WTC11 (cell line): Measurements from ENCODE around the gene PRDX6. TPM values are rescaled to one million over a fixed set of nuclear protein-coding genes. Genes with fewer than 3 reads are reported as not detected.

Experiments
- ATAC-seq: fragments of 200-7000 bp; cut with Tn5 transposase; 2 replicates; pipeline ENCODE4 v1.10.0; 2021; ENCODE audit warnings: mild to moderate bottlenecking, moderate library complexity
- CTCF ChIA-PET: fragments of 300-600 bp; sonication (Branson Sonifier 250); formaldehyde crosslinking; loops from one replicate; lab custom pipeline; 2021; ENCODE audit warnings: antibody characterized with exemption; lab: Charles Lee
- POLR2A ChIA-PET: fragments of 350-600 bp; sonication (Branson Sonifier 250); formaldehyde crosslinking; loops from one replicate; lab custom pipeline; 2021; ENCODE audit warnings: antibody characterized with exemption; lab: Charles Lee
- DNase-seq: peaks from one replicate; pipeline ENCODE4 v3.0.0; 2021; ENCODE audit warnings: low spot score
- H3K27ac Mint-ChIP-seq: 2 replicates; pipeline ENCODE4 v1.8.0; 2021; ENCODE audit warnings: mixed read lengths
- H3K27me3 Mint-ChIP-seq: 2 replicates; pipeline ENCODE4 v1.8.0; 2021; ENCODE audit warnings: low read depth, mild to moderate bottlenecking, moderate library complexity, mixed read lengths
- H3K36me3 Mint-ChIP-seq: 2 replicates; pipeline ENCODE4 v1.8.0; 2021; ENCODE audit warnings: mixed read lengths
- H3K4me1 Mint-ChIP-seq: 2 replicates; pipeline ENCODE4 v1.8.0; 2022; ENCODE audit warnings: mixed read lengths
- H3K4me3 Mint-ChIP-seq: 2 replicates; pipeline ENCODE4 v1.8.0; 2021; ENCODE audit warnings: mild to moderate bottlenecking, moderate library complexity, mixed read lengths
- H3K9me3 Mint-ChIP-seq: 2 replicates; pipeline ENCODE4 v1.8.0; 2021; ENCODE audit warnings: mixed read lengths
- AFF4 ChIP-seq: sonication (generic); formaldehyde crosslinking; IDR thresholded peaks from 2 replicates; pipeline ENCODE4 v1.8.1; 2023; ENCODE audit warnings: mild to moderate bottlenecking, missing genetic modification reagents, borderline replicate concordance
- CTCF ChIP-seq: fragments of 200-600 bp; IDR thresholded peaks from 2 replicates; pipeline ENCODE4 v1.8.0; 2022; ENCODE audit warnings: antibody characterized with exemption
- ELF4 ChIP-seq: sonication (generic); formaldehyde crosslinking; IDR thresholded peaks from 2 replicates; pipeline ENCODE4 v1.8.1; 2022; ENCODE audit warnings: low read depth, mild to moderate bottlenecking, moderate library complexity, missing genetic modification reagents
- ERG ChIP-seq: fragments of 250-450 bp; sonication (Bioruptor Pico); IDR thresholded peaks from 2 replicates; pipeline ENCODE4 v1.8.0; 2021; ENCODE audit warnings: mild to moderate bottlenecking
- ETV6 ChIP-seq: sonication (generic); formaldehyde crosslinking; IDR thresholded peaks from 2 replicates; pipeline ENCODE4 v1.8.1; 2022; ENCODE audit warnings: mild to moderate bottlenecking, missing genetic modification reagents
- KAT7 ChIP-seq: sonication (generic); formaldehyde crosslinking; IDR thresholded peaks from 2 replicates; pipeline ENCODE4 v1.8.1; 2023; ENCODE audit warnings: missing genetic modification reagents, mild to moderate bottlenecking, borderline replicate concordance
- NR1H2 ChIP-seq: sonication (generic); formaldehyde crosslinking; IDR thresholded peaks from 2 replicates; pipeline ENCODE4 v1.9.0; 2021; ENCODE audit warnings: mild to moderate bottlenecking, moderate library complexity, missing genetic modification reagents
- SMAD4 ChIP-seq: sonication (generic); formaldehyde crosslinking; IDR thresholded peaks from 2 replicates; pipeline ENCODE4 v1.8.0; 2022; ENCODE audit warnings: mild to moderate bottlenecking, missing genetic modification reagents
- SP1 ChIP-seq: sonication (generic); formaldehyde crosslinking; conservative IDR thresholded peaks from 2 replicates; pipeline ENCODE4 v1.8.1; 2022; ENCODE audit warnings: missing genetic modification reagents
- TEAD1 ChIP-seq: sonication (generic); formaldehyde crosslinking; IDR thresholded peaks from 2 replicates; pipeline ENCODE4 v1.8.0; 2022; ENCODE audit warnings: mild to moderate bottlenecking, missing genetic modification reagents
- ZNF121 ChIP-seq: sonication (generic); formaldehyde crosslinking; IDR thresholded peaks from 2 replicates; pipeline ENCODE4 v1.8.0; 2023; ENCODE audit warnings: missing genetic modification reagents
- ZNF138 ChIP-seq: sonication (generic); formaldehyde crosslinking; conservative IDR thresholded peaks from 2 replicates; pipeline ENCODE4 v1.8.1; 2022; ENCODE audit warnings: mild to moderate bottlenecking, moderate library complexity, missing genetic modification reagents
- ZNF219 ChIP-seq: sonication (generic); formaldehyde crosslinking; IDR thresholded peaks from 2 replicates; pipeline ENCODE4 v1.8.0; 2023; ENCODE audit warnings: missing genetic modification reagents, mild to moderate bottlenecking, borderline replicate concordance
- ZNF532 ChIP-seq: fragments of 250-450 bp; sonication (Bioruptor Pico); IDR thresholded peaks from 2 replicates; pipeline ENCODE4 v1.9.0; 2021; ENCODE audit warnings: mild to moderate bottlenecking, borderline replicate concordance
- total RNA-seq: library from RNA; stranded (reverse); gene quantifications from 3 replicates; pipeline ENCODE4 v1.2.3, GENCODE V29; 2021
- TF ChIP-seq, protein P1 (sequence below): fragments of 250-450 bp; sonication (Bioruptor Pico); IDR thresholded peaks from 2 replicates; pipeline ENCODE4 v1.9.0; 2021; ENCODE audit warnings: mild to moderate bottlenecking
- TF ChIP-seq, protein P2 (sequence below): sonication (generic); formaldehyde crosslinking; IDR thresholded peaks from 2 replicates; pipeline ENCODE4 v1.8.1; 2022; ENCODE audit warnings: mild to moderate bottlenecking, missing genetic modification reagents, moderate library complexity, borderline replicate concordance
- TF ChIP-seq, protein P3 (sequence below): sonication (generic); formaldehyde crosslinking; IDR thresholded peaks from 2 replicates; pipeline ENCODE4 v1.8.0; 2022; ENCODE audit warnings: mild to moderate bottlenecking, missing genetic modification reagents
- TF ChIP-seq, protein P4 (sequence below): sonication (generic); formaldehyde crosslinking; IDR thresholded peaks from 2 replicates; pipeline ENCODE4 v1.8.0; 2022; ENCODE audit warnings: missing genetic modification reagents

PRDX6 gene
- total RNA-seq, 1 experiment from 2014 or later, result 538 TPM

GRCh38 chr1:173527151-173527826 lies 50.2 kb downstream of the PRDX6 start:
- ATAC-seq (no peak), DNase-seq (no peak)
- ChIA-PET POLR2A (no interaction called here), CTCF (interaction anchor here (0.6 to 1.6 kb wide), 2 partner anchors 98 to 109 kb away, joined by 3 to 5 read pairs; no protein-coding TSS in a partner anchor)
- peaks cover 50% of the 10 kb centered on the region for H3K4me1 Mint-ChIP-seq
- H3K27me3 Mint-ChIP-seq, result no peaks in the 10 kb centered on the region
- no peaks in the 10 kb centered on the region for H3K36me3 Mint-ChIP-seq
- H3K4me3 Mint-ChIP-seq, result no peak overlapping the region
- H3K9me3 Mint-ChIP-seq, result no peaks in the 10 kb centered on the region
- H3K27ac Mint-ChIP-seq, result no peak overlapping the region
- no peak for TF ChIP-seq KAT7
- no peak for TF ChIP-seq ERG (CRISPR knock-in tag)
- no peak for TF ChIP-seq ZNF219 (CRISPR knock-in tag)
- TF ChIP-seq NR1H2, result no peak
- TF ChIP-seq, protein P1, sequence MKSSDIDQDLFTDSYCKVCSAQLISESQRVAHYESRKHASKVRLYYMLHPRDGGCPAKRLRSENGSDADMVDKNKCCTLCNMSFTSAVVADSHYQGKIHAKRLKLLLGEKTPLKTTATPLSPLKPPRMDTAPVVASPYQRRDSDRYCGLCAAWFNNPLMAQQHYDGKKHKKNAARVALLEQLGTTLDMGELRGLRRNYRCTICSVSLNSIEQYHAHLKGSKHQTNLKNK (CRISPR knock-in tag), result no peak
- no peak for TF ChIP-seq ETV6 (CRISPR knock-in tag)
- no peak for TF ChIP-seq AFF4
- TF ChIP-seq ZNF121 (CRISPR knock-in tag), result no peak
- no peak for TF ChIP-seq TEAD1 (CRISPR knock-in tag)
- TF ChIP-seq, protein P2, sequence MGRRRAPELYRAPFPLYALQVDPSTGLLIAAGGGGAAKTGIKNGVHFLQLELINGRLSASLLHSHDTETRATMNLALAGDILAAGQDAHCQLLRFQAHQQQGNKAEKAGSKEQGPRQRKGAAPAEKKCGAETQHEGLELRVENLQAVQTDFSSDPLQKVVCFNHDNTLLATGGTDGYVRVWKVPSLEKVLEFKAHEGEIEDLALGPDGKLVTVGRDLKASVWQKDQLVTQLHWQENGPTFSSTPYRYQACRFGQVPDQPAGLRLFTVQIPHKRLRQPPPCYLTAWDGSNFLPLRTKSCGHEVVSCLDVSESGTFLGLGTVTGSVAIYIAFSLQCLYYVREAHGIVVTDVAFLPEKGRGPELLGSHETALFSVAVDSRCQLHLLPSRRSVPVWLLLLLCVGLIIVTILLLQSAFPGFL (CRISPR knock-in tag), result no peak
- TF ChIP-seq, protein P3, sequence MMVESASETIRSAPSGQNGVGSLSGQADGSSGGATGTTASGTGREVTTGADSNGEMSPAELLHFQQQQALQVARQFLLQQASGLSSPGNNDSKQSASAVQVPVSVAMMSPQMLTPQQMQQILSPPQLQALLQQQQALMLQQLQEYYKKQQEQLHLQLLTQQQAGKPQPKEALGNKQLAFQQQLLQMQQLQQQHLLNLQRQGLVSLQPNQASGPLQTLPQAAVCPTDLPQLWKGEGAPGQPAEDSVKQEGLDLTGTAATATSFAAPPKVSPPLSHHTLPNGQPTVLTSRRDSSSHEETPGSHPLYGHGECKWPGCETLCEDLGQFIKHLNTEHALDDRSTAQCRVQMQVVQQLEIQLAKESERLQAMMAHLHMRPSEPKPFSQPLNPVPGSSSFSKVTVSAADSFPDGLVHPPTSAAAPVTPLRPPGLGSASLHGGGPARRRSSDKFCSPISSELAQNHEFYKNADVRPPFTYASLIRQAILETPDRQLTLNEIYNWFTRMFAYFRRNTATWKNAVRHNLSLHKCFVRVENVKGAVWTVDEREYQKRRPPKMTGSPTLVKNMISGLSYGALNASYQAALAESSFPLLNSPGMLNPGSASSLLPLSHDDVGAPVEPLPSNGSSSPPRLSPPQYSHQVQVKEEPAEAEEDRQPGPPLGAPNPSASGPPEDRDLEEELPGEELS, result no peak
- no peak for TF ChIP-seq ELF4 (CRISPR knock-in tag)
- no peak for TF ChIP-seq ZNF532 (CRISPR knock-in tag)
- TF ChIP-seq SP1, result no peak
- TF ChIP-seq, protein P4, sequence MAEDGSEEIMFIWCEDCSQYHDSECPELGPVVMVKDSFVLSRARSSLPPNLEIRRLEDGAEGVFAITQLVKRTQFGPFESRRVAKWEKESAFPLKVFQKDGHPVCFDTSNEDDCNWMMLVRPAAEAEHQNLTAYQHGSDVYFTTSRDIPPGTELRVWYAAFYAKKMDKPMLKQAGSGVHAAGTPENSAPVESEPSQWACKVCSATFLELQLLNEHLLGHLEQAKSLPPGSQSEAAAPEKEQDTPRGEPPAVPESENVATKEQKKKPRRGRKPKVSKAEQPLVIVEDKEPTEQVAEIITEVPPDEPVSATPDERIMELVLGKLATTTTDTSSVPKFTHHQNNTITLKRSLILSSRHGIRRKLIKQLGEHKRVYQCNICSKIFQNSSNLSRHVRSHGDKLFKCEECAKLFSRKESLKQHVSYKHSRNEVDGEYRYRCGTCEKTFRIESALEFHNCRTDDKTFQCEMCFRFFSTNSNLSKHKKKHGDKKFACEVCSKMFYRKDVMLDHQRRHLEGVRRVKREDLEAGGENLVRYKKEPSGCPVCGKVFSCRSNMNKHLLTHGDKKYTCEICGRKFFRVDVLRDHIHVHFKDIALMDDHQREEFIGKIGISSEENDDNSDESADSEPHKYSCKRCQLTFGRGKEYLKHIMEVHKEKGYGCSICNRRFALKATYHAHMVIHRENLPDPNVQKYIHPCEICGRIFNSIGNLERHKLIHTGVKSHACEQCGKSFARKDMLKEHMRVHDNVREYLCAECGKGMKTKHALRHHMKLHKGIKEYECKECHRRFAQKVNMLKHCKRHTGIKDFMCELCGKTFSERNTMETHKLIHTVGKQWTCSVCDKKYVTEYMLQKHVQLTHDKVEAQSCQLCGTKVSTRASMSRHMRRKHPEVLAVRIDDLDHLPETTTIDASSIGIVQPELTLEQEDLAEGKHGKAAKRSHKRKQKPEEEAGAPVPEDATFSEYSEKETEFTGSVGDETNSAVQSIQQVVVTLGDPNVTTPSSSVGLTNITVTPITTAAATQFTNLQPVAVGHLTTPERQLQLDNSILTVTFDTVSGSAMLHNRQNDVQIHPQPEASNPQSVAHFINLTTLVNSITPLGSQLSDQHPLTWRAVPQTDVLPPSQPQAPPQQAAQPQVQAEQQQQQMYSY, result no peak
- TF ChIP-seq ZNF138 (CRISPR knock-in tag), result no peak
- TF ChIP-seq CTCF, result no peak
- TF ChIP-seq SMAD4 (CRISPR knock-in tag), result no peak
